Fibroblast of mammary gland (primary cell): Measurements from ENCODE around the gene EFCAB6.

ENCODE experiments used
- DNase-seq: peaks from one replicate; pipeline ENCODE4 v3.0.0-alpha.2; 2010; ENCODE audit warnings: low read depth
- H3K4me3 ChIP-seq: 2 replicates; pipeline ENCODE4 v1.5.1; 2011; ENCODE audit warnings: low read depth, mild to moderate bottlenecking, low read length, moderate library complexity; ENCODE audit not compliant: control insufficient read depth
- TF ChIP-seq, protein P1 (sequence below): conservative IDR thresholded peaks from 2 replicates; pipeline ENCODE4 v1.5.1; 2011; ENCODE audit warnings: low read depth, low read length, inconsistent platforms; ENCODE audit not compliant: control insufficient read depth, insufficient read depth

Gene EFCAB6

DNA sequence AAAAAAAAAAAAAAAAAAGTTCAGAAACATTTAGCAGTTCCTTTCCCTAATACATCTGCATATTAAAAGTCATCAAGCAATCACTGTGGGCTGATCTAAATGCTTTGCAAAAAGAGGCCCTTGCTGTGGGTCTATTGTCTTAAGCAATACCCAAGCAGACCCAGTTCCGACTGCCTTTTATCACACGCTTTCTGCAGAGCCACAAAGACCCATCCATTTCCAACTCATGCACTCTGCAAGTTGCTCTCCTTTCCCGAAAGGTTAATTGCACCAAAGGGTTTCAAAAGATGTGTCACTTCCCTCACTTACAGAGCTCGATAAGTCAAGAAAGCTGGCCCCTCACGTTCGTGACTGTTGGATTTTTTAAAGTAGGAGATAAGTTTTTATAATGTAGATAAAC is 261.4 kb downstream of the EFCAB6 start:
- TF ChIP-seq, protein P1, sequence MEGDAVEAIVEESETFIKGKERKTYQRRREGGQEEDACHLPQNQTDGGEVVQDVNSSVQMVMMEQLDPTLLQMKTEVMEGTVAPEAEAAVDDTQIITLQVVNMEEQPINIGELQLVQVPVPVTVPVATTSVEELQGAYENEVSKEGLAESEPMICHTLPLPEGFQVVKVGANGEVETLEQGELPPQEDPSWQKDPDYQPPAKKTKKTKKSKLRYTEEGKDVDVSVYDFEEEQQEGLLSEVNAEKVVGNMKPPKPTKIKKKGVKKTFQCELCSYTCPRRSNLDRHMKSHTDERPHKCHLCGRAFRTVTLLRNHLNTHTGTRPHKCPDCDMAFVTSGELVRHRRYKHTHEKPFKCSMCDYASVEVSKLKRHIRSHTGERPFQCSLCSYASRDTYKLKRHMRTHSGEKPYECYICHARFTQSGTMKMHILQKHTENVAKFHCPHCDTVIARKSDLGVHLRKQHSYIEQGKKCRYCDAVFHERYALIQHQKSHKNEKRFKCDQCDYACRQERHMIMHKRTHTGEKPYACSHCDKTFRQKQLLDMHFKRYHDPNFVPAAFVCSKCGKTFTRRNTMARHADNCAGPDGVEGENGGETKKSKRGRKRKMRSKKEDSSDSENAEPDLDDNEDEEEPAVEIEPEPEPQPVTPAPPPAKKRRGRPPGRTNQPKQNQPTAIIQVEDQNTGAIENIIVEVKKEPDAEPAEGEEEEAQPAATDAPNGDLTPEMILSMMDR, result no peak
- DNase-seq, result no peak
- H3K4me3 ChIP-seq, result no peak overlapping the region

DNA sequence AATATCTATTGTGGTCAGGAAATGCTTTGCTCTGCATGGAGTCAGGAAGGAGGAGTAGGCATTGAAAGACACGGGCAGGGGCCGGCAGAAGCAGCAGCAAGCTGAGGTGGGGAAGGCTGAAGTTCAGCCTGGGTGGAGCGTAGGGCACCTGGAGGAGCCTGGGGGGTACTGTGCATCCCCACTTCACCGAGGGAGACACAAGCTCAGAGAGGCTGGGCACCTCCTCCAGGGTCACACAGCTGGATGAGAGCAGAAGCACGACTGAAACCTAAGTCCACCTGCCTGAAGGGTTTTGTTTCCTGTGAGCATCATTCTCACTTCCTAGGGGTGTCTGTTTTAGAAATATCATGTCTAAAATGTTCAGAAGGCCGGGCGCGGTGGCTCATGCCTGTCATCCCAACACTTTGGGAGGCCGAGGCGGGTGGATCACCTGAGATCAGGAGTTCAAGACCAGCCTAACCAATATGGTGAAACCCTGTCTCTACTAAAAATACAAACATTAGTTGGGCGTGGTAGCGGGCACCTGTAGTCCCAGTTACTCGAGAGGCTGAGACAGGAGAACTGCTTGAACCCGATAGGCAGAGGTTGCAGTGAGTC is 262.0 kb downstream of the EFCAB6 start:
- no peak overlapping the region for H3K4me3 ChIP-seq
- no peak for DNase-seq
- TF ChIP-seq, protein P1, result no peak

GRCh38 chr22:43546186-43546585 is 265.9 kb downstream of the EFCAB6 start:
- H3K4me3 ChIP-seq, result no peak overlapping the region
- TF ChIP-seq, protein P1, result no peak
- no peak for DNase-seq

GRCh38 chr22:43544289-43544673 is 267.8 kb downstream of the EFCAB6 start:
- H3K4me3 ChIP-seq, result no peak overlapping the region
- TF ChIP-seq, protein P1, result no peak
- DNase-seq, result no peak

DNA sequence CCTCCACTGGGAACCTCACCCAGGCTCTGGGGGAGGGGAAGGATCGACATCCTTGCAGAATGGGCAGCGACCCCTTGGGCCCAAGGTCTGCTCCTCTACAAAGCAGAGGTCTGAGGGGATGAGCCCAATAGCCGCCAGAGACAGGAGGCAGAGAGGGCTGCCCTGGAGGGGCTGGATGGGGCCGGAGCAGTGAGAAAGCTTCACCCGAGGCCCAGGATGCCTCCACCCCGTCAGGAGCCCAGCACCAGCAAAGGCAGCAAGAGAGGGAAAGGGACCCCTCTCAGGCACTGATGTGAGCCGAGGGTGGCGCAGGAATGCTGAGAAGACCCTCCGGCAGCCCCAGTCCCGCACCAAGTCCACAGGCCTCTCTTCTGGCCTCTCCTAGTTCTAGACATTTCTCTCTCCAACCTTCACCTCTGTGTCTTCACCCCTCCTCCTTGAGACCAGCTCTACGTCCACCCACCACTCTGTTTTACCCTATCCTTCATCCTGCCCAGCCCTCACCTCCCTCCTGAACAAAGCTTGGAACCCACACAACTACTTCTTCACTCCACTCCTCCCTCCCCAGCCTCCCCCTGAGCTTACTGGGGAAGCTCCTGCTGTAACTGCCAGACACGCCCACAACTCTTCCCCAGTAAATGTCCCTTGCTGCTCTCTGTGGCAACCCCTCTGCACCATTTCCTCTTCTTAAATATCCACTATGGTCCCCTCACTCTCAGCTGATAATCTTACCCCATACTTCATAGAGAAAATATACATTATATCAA is 268.4 kb downstream of the EFCAB6 start:
- no peak for DNase-seq
- H3K4me3 ChIP-seq, result no peak overlapping the region
- TF ChIP-seq, protein P1, result no peak

GRCh38 chr22:43542681-43543521 is 269.2 kb downstream of the EFCAB6 start:
- TF ChIP-seq, protein P1, result no peak

More at GRCh38 chr22:43542681-43543521, 269.2 kb downstream of the EFCAB6 start:
- H3K4me3 ChIP-seq, result no peak overlapping the region
- no peak for DNase-seq
